AG04450 (cell line): ENCODE measurements around the gene GFRA4. TPM values are rescaled to one million over a fixed set of nuclear protein-coding genes. Genes with fewer than 3 reads are reported as not detected.

Experiments used
- CTCF ChIA-PET: fragments of 300-600, 350-600 bp; formaldehyde crosslinking; extraction: SDS; loops from one replicate; lab custom pipeline; 2022; ENCODE audit warnings: antibody characterized with exemption, inconsistent platforms; lab: Charles Lee
- POLR2A ChIA-PET: fragments of 350-600 bp; formaldehyde crosslinking; extraction: SDS; loops from one replicate; lab custom pipeline; 2021; ENCODE audit warnings: antibody characterized with exemption, inconsistent platforms; lab: Yijun Ruan, JAX
- DNase-seq: peaks from one replicate; pipeline ENCODE4 v3.0.0-alpha.2; 2011; ENCODE audit warnings: low read depth, low spot score
- H3K27ac ChIP-seq: one replicate; pipeline ENCODE4 v1.5.1; 2012; ENCODE audit warnings: low read depth, low read length, control low read depth
- H3K27me3 ChIP-seq: one replicate; pipeline ENCODE4 v1.6.0; 2012; ENCODE audit warnings: low read length; ENCODE audit not compliant: control insufficient read depth, insufficient read depth
- H3K4me3 ChIP-seq: 2 replicates; pipeline ENCODE4 v1.5.1; 2011; ENCODE audit warnings: mild to moderate bottlenecking, low read depth, low read length, control low read depth
- H3K9me3 ChIP-seq: 2 replicates; pipeline ENCODE4 v1.5.1; 2012; ENCODE audit warnings: low read length; ENCODE audit not compliant: control insufficient read depth, insufficient read depth
- CTCF ChIP-seq: IDR thresholded peaks from 2 replicates; pipeline ENCODE4 v1.5.1; 2011; ENCODE audit warnings: low read depth, low read length, control low read depth, inconsistent platforms
- polyA plus RNA-seq: library from polyadenylated mRNA; depleted of rRNA; stranded (reverse); fragments of >200 nt; gene quantifications from 2 replicates; pipeline ENCODE4 v1.2.3, GENCODE V29; 2011

The GFRA4 gene
- polyA plus RNA-seq, 1 experiment, result not detected

- Histone ChIP-seq H3K27me3 (peaks cover 47% of the 10 kb centered on the region), H3K9me3 (peaks cover 3% of the 10 kb centered on the region; the same call in 1 of the 2 replicates), H3K4me3 (no peak overlapping the region), H3K27ac (no peak overlapping the region)
- ChIA-PET CTCF (interaction anchor here (0.6 kb wide), 1 partner anchor 56 kb away, joined by 5 read pairs; no protein-coding TSS in a partner anchor), POLR2A (no interaction called here)
- no peak for DNase-seq
- TF ChIP-seq CTCF, result no peak
Measured at GRCh38 chr20:3661060-3661813, 2.0 kb downstream of the GFRA4 start.

- CTCF ChIA-PET, result no interaction called here
- POLR2A ChIA-PET, result interaction anchor here (0.6 kb wide), 1 partner anchor 91 kb away, joined by 3 read pairs; no protein-coding TSS in a partner anchor
- DNase-seq, result no peak
Measured at GRCh38 chr20:3660262-3661059, 2.7 kb downstream of the GFRA4 start.

GRCh38 chr20:3659492-3660261 is 3.5 kb downstream of the GFRA4 start:
- ChIA-PET POLR2A (interaction anchor here (0.6 kb wide), 1 partner anchor 90 kb away, joined by 3 read pairs; no protein-coding TSS in a partner anchor), CTCF (no interaction called here)
- H3K27ac ChIP-seq, result no peak overlapping the region
- DNase-seq, result no peak
- peaks cover 3% of the 10 kb centered on the region; the same call in 1 of the 2 replicates for H3K9me3 ChIP-seq
- peaks cover 53% of the 10 kb centered on the region for H3K27me3 ChIP-seq
- H3K4me3 ChIP-seq, result no peak overlapping the region
- TF ChIP-seq CTCF, result no peak

More at GRCh38 chr20:3660262-3661059, 2.7 kb downstream of the GFRA4 start:
- Histone ChIP-seq H3K27me3 (peaks cover 49% of the 10 kb centered on the region), H3K27ac (no peak overlapping the region), H3K9me3 (peaks cover 3% of the 10 kb centered on the region; the same call in 1 of the 2 replicates), H3K4me3 (no peak overlapping the region)
- TF ChIP-seq CTCF, result no peak

GRCh38 chr20:3658716-3659491 is 4.3 kb downstream of the GFRA4 start:
- no peak for TF ChIP-seq CTCF
- Histone ChIP-seq H3K27me3 (peaks cover 53% of the 10 kb centered on the region), H3K4me3 (no peak overlapping the region), H3K27ac (no peak overlapping the region), H3K9me3 (peaks cover 3% of the 10 kb centered on the region; the same call in 1 of the 2 replicates)
- no peak for DNase-seq
- ChIA-PET CTCF (no interaction called here), POLR2A (no interaction called here)
